Testis (tissue), 2 donors: ENCODE measurements around the gene NRF1.

Experiments
- CTCF ChIP-seq, 3 experiments: fragments of 450-650 bp in 2 of 3; fragments of 200-600 bp in 1 of 3; sonication (generic) in 1 of 3; IDR thresholded peaks; one replicate each; pipeline ENCODE4 v1.5.1; 2016 to 2019; ENCODE audit warnings: antibody characterized with exemption in 3 of 3, mild to moderate bottlenecking in 2 of 3, moderate library complexity in 1 of 3
- POLR2A ChIP-seq: fragments of 450-650 bp; IDR thresholded peaks from one replicate; pipeline ENCODE4 v1.6.1; 2017; ENCODE audit warnings: antibody characterized with exemption, mild to moderate bottlenecking, moderate library complexity

GRCh38 chr7:129768614-129769399 lies 157.3 kb downstream of the NRF1 start:
- TF ChIP-seq POLR2A: no peak
- no peak for TF ChIP-seq CTCF (IDR thresholded peaks at IDR 0.05)
